Type B pancreatic cell (in vitro differentiated cells): ENCODE results near the gene CDRT4. TPM values are rescaled to one million over a fixed set of nuclear protein-coding genes. Genes with fewer than 3 reads are reported as not detected.
A peak's percentile ranks its signal among the peaks of the same experiment; 100 is the strongest.

Experiments used
- DNase-seq: peaks from one replicate; pipeline ENCODE4 v3.0.0; 2021; ENCODE audit warnings: mixed read lengths; ENCODE audit not compliant: unreplicated experiment; ENCODE audit errors: extremely low spot score
- H3K27ac Mint-ChIP-seq: 2 replicates; pipeline ENCODE4 v1.8.0; 2021; ENCODE audit warnings: mild to moderate bottlenecking, mixed read lengths
- H3K27me3 Mint-ChIP-seq: 2 replicates; pipeline ENCODE4 v1.8.0; 2021; ENCODE audit warnings: mixed read lengths
- H3K36me3 Mint-ChIP-seq: 2 replicates; pipeline ENCODE4 v1.8.0; 2021; ENCODE audit warnings: mixed read lengths
- H3K4me1 Mint-ChIP-seq: one replicate; pipeline ENCODE4 v1.8.0; 2021; ENCODE audit warnings: mixed read lengths; ENCODE audit not compliant: unreplicated experiment
- H3K4me3 Mint-ChIP-seq: 2 replicates; pipeline ENCODE4 v1.8.0; 2021; ENCODE audit warnings: mild to moderate bottlenecking, mixed read lengths
- H3K9me3 Mint-ChIP-seq: 2 replicates; pipeline ENCODE4 v1.8.0; 2021; ENCODE audit warnings: mixed read lengths
- CTCF ChIP-seq: fragments of 200-600 bp; sonication (generic); conservative IDR thresholded peaks from 2 replicates; pipeline ENCODE4 v1.5.0; 2021; ENCODE audit warnings: antibody characterized with exemption, mild to moderate bottlenecking
- total RNA-seq: library from RNA; stranded (reverse); gene quantifications from 2 replicates; pipeline ENCODE4 v1.2.1, GENCODE V29; 2021; ENCODE audit warnings: low replicate concordance

CDRT4 gene
- total RNA-seq, 1 donor from 2014 or later: 12.9 TPM

- Mint-ChIP-seq H3K27ac (no peak overlapping the region), H3K4me1 (peaks cover 5% of the 10 kb centered on the region), H3K36me3 (no peaks in the 10 kb centered on the region), H3K4me3 (no peak overlapping the region), H3K9me3 (no peaks in the 10 kb centered on the region), H3K27me3 (no peaks in the 10 kb centered on the region)
- no peak for DNase-seq
- TF ChIP-seq CTCF: no peak
These were observed 42.9 kb downstream of the CDRT4 start for GRCh38 chr17:15424521-15424920.

- Mint-ChIP-seq H3K9me3 (no peaks in the 10 kb centered on the region), H3K27me3 (no peaks in the 10 kb centered on the region), H3K27ac (peak overlapping the region; percentile 13), H3K4me1 (peaks cover 5% of the 10 kb centered on the region), H3K36me3 (no peaks in the 10 kb centered on the region), H3K4me3 (no peak overlapping the region)
- no peak for DNase-seq
- no peak for TF ChIP-seq CTCF
These were observed 44.9 kb downstream of the CDRT4 start for GRCh38 chr17:15422392-15422965.

- Mint-ChIP-seq H3K27ac (no peak overlapping the region), H3K9me3 (no peaks in the 10 kb centered on the region), H3K27me3 (no peaks in the 10 kb centered on the region), H3K36me3 (no peaks in the 10 kb centered on the region), H3K4me3 (no peak overlapping the region), H3K4me1 (peaks cover 5% of the 10 kb centered on the region)
- DNase-seq: no peak
- TF ChIP-seq CTCF: no peak
These were observed 48.6 kb downstream of the CDRT4 start for GRCh38 chr17:15418781-15419180.

- Mint-ChIP-seq H3K4me3 (no peak overlapping the region), H3K27ac (no peak overlapping the region), H3K27me3 (peaks cover 3% of the 10 kb centered on the region), H3K9me3 (no peaks in the 10 kb centered on the region), H3K4me1 (no peaks in the 10 kb centered on the region), H3K36me3 (no peaks in the 10 kb centered on the region)
- no peak for TF ChIP-seq CTCF
- DNase-seq: no peak
These were observed 52.7 kb downstream of the CDRT4 start for GRCh38 chr17:15414532-15415306.

- H3K4me1 Mint-ChIP-seq: no peaks in the 10 kb centered on the region
- H3K27me3 Mint-ChIP-seq: peaks cover 3% of the 10 kb centered on the region
- no peak for TF ChIP-seq CTCF
- H3K27ac Mint-ChIP-seq: no peak overlapping the region
- H3K9me3 Mint-ChIP-seq: no peaks in the 10 kb centered on the region
- no peaks in the 10 kb centered on the region for H3K36me3 Mint-ChIP-seq
- DNase-seq: no peak
- no peak overlapping the region for H3K4me3 Mint-ChIP-seq
These were observed 54.2 kb downstream of the CDRT4 start for GRCh38 chr17:15413101-15413771.
